GM18511 (cell line): ENCODE results near the gene FLRT3.

ENCODE experiments used
- ATAC-seq: cut with Tn5 transposase; IDR thresholded peaks from one replicate; pipeline ENCODE4 v1.9.1; 2021; ENCODE audit warnings: mild to moderate bottlenecking, moderate library complexity; ENCODE audit not compliant: unreplicated experiment

The FLRT3 gene

GRCh38 chr20:14331646-14332045, 5.8 kb downstream of the FLRT3 start:
- ATAC-seq, result no peak

- ATAC-seq, result no peak
These were observed 17.7 kb downstream of the FLRT3 start for GRCh38 chr20:14319704-14320103.

DNA sequence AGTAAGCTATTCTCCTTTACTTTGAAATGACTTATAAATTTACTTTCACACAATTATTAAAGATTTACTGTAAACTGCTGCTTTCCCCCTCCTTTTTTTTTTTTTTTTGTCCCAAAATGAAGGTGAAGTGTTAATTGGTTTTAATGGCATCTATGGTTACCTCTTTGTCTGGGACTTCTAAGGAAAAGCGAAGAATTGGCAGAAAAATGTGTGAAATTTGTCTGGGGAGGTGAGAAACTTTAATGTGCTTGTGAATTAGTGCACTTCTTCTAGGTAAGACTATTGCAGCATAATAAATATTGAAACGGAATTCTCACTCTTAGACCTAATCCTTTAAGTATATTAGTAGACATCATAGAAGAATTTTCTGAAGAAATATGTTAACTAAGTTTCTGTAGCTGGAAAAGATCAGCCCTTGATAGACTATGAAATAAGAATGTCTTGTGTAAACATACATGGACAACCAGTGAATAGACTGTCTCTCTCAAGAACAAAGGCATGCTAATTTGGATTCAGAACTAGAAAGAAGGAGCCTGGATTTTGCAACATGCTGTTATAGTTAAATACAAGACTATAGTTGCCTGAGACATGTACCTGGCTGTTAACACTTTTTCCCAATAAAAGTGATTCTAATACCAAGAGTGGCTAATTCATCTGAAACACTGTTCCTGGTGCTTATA, 23.9 kb downstream of the FLRT3 start:
- ATAC-seq, result no peak

DNA sequence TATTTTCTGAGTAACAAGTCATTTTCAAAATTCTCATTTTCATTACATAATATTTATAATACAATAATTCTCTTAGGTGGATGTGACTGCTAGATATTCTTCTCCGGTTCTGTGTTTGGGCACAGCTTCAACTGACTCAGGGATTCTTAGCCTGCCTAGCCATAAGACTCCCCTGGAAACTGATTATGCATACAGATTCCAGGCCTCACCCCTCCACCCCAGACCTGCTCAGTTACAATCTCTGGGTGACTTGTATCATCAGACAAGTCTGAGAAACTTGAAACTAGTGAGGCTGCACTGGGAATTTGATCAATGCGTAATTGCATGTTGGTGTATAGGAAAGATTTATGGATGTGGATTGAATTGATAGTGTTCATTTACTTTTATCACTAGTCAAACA, 25.4 kb downstream of the FLRT3 start:
- ATAC-seq, result no peak

GRCh38 chr20:14310977-14311627, 26.3 kb downstream of the FLRT3 start:
- no peak for ATAC-seq

GRCh38 chr20:14307956-14308355, 29.5 kb downstream of the FLRT3 start:
- ATAC-seq, result no peak

- ATAC-seq, result no peak
These were observed 32.9 kb downstream of the FLRT3 start for GRCh38 chr20:14304472-14304871.

GRCh38 chr20:14303651-14304050, 33.8 kb downstream of the FLRT3 start:
- no peak for ATAC-seq

GRCh38 chr20:14303106-14303505, 34.3 kb downstream of the FLRT3 start:
- no peak for ATAC-seq

GRCh38 chr20:14299831-14300230, 37.6 kb downstream of the FLRT3 start:
- no peak for ATAC-seq

DNA sequence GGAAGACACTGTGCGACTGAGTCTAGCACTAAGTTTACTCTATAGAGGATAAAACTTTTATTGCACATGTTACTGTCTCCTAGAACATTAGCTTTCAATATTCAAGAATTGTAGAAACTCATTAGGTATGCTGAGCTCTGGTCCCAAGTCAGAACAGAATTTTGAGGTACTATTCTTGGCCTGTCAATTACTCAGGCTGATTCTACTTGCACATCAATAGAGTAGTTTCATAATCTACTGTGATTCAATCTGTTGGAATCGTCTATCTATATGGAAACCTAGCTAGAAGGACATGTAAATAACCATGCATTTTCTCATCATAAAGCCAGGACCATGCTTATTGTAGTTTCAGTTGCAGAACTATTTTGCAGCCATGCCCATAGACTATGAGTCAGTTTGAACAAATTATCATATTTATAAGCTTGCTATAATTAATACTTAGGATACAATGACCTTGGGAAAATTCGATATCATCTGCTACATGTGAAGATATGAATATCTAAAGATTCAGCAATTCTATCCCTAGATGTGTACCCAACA, 41.6 kb downstream of the FLRT3 start:
- ATAC-seq, result no peak

DNA sequence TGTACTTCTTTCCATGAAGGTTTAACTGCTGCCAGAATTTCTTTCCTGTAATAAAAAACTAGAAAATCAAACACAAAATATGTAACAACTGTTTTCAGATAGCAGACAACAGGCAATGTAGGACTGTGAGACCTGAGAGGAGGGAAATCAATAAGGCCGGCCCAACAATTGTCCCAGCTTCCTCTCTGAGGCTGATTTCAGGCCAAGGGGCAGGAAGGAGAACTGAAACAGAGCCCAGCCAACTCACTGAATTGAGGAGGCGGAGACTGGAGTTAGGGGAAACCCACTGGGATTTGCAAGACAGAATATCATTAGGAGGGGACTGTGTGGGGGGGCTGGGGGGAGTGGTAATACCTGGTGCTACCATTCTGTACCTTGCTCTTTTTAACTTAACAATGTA, 42.2 kb downstream of the FLRT3 start:
- ATAC-seq, result no peak

GRCh38 chr20:14291502-14291901, 45.9 kb downstream of the FLRT3 start:
- no peak for ATAC-seq

DNA sequence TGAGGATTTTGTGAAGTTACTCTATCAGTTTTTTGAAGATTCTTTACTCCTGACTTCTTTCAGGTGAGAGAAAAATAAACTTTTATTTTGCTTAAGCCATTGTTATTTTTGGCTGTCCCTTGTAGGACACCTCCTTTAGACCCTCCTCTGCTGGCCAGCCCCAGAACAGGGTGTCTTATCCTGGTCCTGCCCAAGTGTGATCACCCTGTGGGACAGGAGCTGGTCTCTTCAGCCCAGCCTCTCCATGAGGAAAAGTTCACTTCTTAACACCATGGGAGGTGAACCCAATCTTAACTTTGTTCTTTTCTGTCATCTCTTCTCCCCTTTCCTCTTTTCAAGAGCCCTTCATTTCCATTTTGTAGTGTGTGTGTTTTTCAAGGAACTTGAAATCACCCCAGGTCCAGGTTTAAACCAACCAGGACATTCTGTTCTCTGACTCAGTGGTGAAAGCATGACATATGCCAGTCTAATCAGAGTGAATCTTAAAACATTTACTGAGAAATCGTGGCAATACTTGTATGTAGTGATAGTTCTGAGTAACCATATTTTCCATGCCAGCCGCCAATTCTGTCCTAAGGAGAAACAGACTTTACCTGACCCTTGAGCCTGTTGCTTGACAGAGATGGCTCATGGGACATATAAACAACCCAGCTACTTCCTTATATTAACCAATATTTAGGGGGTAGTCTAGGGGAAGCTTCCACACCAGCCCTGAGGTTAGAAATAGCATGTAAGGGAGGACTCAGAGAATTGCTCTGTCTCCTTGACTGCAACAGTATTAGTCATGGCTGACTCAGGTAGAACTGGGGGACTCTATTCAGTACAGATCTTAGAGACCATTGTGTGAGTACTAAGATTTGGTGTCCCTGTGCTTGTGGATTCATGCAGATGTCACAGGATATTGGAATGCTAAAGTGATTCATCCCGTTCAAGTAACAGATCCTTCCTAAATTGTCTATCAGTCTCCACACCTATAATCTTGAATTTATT, 48.8 kb downstream of the FLRT3 start:
- no peak for ATAC-seq

GRCh38 chr20:14284443-14284842, 53.0 kb downstream of the FLRT3 start:
- ATAC-seq, result no peak

- no peak for ATAC-seq
These were observed 55.3 kb downstream of the FLRT3 start for GRCh38 chr20:14282140-14282539.
